ENCODE results near the gene UBAC2. TPM values are rescaled to one million over a fixed set of nuclear protein-coding genes. Genes with fewer than 3 reads are reported as not detected.

Gene UBAC2
- total and polyA plus RNA-seq, 2 donors (not counting 3 experiments of a cell fraction or from before 2014, with no cell fraction given) = 45.7 to 54.4 TPM

GRCh38 chr13:99226513-99226912 lies 25.9 kb downstream of the UBAC2 start:
- H2AFZ ChIP-seq (ENCODE audit: low read depth, low read length) = no peak overlapping the region
- H4K20me1 ChIP-seq (replicated peaks; ENCODE audit: control insufficient read depth, extremely low read depth, insufficient read depth, low read length) = no peaks in the 10 kb centered on the region
- no peak for FAIRE-seq
- no peak overlapping the region for H3K4me3 ChIP-seq (replicated peaks in 1 of 3; ENCODE audit: insufficient read depth in 1 of 3, low read depth in 1 of 3, low read length in 3 of 3)
- ChIA-PET POLR2A (no interaction called here), CTCF (no interaction called here)
- DNase-seq (ENCODE audit: low read depth, low spot score) = no peak
- TF ChIP-seq POLR2AphosphoS5 (IDR thresholded peaks at IDR 0.05; ENCODE audit: insufficient read depth, low read depth, low read length) (no peak), FOS (IDR thresholded peaks at IDR 0.05; ENCODE audit: borderline replicate concordance, insufficient read depth, low read length) (no peak)
- no TSS peak for BruUV-seq (replicated peaks)
- no peaks in the 10 kb centered on the region for H3K9me1 ChIP-seq (replicated peaks; ENCODE audit: control insufficient read depth, extremely low read depth, insufficient read depth, low read length)
- no peak overlapping the region for H3K27ac ChIP-seq (ENCODE audit: insufficient read depth, low read depth, low read length)
- H3K27me3 ChIP-seq (ENCODE audit: control insufficient read depth in 2 of 2, insufficient read depth in 2 of 2, low read length in 2 of 2) = no peaks in the 10 kb centered on the region
- peaks cover 0 to under 1% of the 10 kb centered on the region in 2 experiments for H3K36me3 ChIP-seq (ENCODE audit: control insufficient read depth in 2 of 2, extremely low read depth in 1 of 2, insufficient read depth in 2 of 2, low read length in 2 of 2)
- peaks cover 60% of the 10 kb centered on the region for H3K79me2 ChIP-seq (ENCODE audit: control insufficient read depth, insufficient read depth, low read length)
- H3K9ac ChIP-seq (replicated peaks; ENCODE audit: extremely low read depth, insufficient read depth, low read length) = no peak overlapping the region
- no peaks in the 10 kb centered on the region for H3K9me3 ChIP-seq (replicated peaks; ENCODE audit: control insufficient read depth, insufficient read depth, low read length)
- no peak overlapping the region for H3K4me2 ChIP-seq (ENCODE audit: insufficient read depth, low read length)
- H3K4me1 ChIP-seq (ENCODE audit: control insufficient read depth, extremely low read depth, insufficient read depth, low read length) = no peaks in the 10 kb centered on the region
- intact Hi-C loops (cut with micrococcal nuclease) = no loop called here
- dilution Hi-C loops (cut with MboI; ENCODE audit: extremely low pct_ligation_motif_present, low sequenced_read_pairs) = no loop called here

GRCh38 chr13:99227331-99227900 lies 26.8 kb downstream of the UBAC2 start:
- Histone ChIP-seq H3K9me3 (replicated peaks; ENCODE audit: control insufficient read depth, insufficient read depth, low read length) (no peaks in the 10 kb centered on the region), H3K9me1 (replicated peaks; ENCODE audit: control insufficient read depth, extremely low read depth, insufficient read depth, low read length) (no peaks in the 10 kb centered on the region), H2AFZ (ENCODE audit: low read depth, low read length) (no peak overlapping the region), H3K79me2 (ENCODE audit: control insufficient read depth, insufficient read depth, low read length) (peaks cover 55% of the 10 kb centered on the region), H4K20me1 (replicated peaks; ENCODE audit: control insufficient read depth, extremely low read depth, insufficient read depth, low read length) (no peaks in the 10 kb centered on the region), H3K27ac (ENCODE audit: insufficient read depth, low read depth, low read length) (no peak overlapping the region), H3K27me3 (ENCODE audit: control insufficient read depth in 2 of 2, insufficient read depth in 2 of 2, low read length in 2 of 2) (no peaks in the 10 kb centered on the region), H3K4me1 (ENCODE audit: control insufficient read depth, extremely low read depth, insufficient read depth, low read length) (no peaks in the 10 kb centered on the region), H3K9ac (replicated peaks; ENCODE audit: extremely low read depth, insufficient read depth, low read length) (no peak overlapping the region), H3K4me2 (ENCODE audit: insufficient read depth, low read length) (no peak overlapping the region), H3K36me3 (ENCODE audit: control insufficient read depth in 2 of 2, extremely low read depth in 1 of 2, insufficient read depth in 2 of 2, low read length in 2 of 2) (peaks cover 0 to 3% of the 10 kb centered on the region in 2 experiments), H3K4me3 (replicated peaks in 1 of 3; ENCODE audit: insufficient read depth in 1 of 3, low read depth in 1 of 3, low read length in 3 of 3) (no peak overlapping the region)
- no peak for DNase-seq (ENCODE audit: low read depth, low spot score)
- dilution Hi-C loops (cut with MboI; ENCODE audit: extremely low pct_ligation_motif_present, low sequenced_read_pairs) = no loop called here
- FAIRE-seq = no peak
- intact Hi-C loops (cut with micrococcal nuclease) = no loop called here
- no TSS peak for BruUV-seq (replicated peaks)
- TF ChIP-seq MAX (IDR thresholded peaks at IDR 0.05; ENCODE audit: insufficient read depth, insufficient read length) = no peak
- POLR2A ChIA-PET = no interaction called here
- CTCF ChIA-PET = no interaction called here
